Activated CD8-positive, alpha-beta memory T cell treated with anti-CD3 and anti-CD28 coated beads for 4 hours (primary cell): ENCODE results near the gene BCL2L12.

Experiments
- DNase-seq, 2 donors: peaks; one replicate each; pipeline ENCODE4 v3.0.0-alpha.2; 2020; ENCODE audit warnings: low read depth in 2 of 2

The BCL2L12 gene

DNA sequence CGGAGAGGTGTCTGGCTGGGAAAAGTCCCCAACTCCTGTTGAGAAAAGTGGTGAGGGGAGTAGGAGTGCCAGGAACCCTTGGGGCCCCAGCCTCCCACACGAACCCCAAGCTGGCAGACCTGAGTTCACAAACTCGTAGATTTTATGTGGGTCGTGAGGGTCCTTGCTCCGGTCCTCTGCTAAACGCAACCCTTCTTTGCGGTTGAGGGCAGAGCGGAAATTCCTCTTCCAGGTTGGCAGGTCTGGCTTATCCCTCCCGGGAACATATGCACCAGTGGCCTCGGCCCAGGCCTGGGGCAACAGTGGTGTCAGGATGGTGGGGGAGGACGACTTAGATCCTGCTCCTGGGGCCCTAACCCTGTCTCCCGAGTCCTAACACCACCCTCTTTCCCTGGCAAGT lies 2.5 kb upstream of the BCL2L12 start:
- no peak for DNase-seq

DNA sequence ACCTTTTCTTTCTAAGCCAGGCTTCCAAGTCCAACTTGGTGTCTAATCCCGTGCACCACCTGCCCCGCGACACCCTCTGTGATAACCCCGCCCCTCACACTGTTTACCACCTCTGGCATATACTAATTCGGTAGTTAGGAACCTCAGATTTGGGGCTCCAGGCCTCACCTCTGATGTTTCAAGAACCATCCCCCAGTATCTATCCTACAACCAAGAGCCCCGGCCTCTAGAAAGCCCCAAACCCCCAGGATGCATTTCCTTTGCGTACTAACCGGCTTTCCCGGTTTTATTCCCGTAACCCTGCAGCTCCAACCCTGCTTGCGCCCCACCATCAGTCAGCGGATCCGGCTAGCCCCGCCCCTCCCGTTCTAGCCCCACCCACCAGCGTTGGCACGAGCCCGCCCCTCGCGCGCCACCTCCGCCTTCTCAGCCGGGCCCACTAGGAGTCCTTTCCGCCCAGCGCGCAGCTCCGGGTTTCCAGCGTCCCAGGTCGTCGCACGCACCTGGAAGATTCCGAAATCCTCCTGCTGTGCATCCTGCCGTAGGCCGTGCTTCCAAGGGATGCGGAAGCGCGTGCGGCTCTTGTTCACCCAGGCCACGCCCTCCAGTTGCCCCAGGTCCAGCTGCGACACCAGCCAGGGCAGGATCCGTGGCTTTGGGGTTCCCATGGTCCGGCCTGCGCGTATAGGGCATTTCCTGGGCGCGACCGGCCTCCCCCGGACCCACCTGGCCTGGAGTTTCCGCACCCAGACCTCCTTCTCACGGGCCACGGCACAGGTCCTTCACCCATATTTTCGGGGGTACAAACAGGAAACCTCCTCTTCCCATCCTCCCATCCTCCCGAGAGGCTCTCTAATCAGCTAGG lies 1.3 kb upstream of the BCL2L12 start:
- peak; percentile 81 to 84 for DNase-seq

DNA sequence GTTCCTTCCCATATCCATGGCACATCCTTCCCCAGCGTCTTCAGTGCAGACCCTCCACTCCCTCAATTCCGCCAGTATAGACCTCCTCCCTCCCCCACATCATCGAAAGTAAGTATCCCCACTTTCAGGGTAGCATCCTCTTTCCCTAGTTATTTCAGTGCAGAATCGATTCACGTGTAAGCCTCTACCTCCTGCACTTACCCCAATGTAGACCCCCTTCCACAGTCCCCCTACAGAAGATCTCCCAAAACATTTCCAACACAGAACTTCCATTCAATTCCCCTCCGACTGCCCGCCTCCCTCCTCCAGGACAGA lies 740 bp upstream of the BCL2L12 start:
- DNase-seq, result no peak

DNA sequence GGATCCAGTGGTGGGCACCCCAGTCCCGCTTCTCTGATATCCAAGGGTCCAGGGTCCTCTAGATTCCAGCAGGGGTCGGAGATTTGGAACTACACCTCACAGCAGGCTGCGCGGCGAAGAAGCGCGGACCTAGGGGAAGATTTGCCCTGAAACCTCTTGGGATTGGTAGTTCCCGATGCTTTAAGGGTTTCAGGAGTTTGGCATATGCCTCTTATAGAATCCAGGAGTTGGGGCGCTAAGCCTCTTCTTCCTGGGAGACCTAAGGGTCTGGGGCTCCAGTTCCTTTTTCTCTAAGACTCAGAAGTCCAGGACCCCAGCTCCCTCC lies 349 bp downstream of the BCL2L12 start:
- DNase-seq, result no peak

DNA sequence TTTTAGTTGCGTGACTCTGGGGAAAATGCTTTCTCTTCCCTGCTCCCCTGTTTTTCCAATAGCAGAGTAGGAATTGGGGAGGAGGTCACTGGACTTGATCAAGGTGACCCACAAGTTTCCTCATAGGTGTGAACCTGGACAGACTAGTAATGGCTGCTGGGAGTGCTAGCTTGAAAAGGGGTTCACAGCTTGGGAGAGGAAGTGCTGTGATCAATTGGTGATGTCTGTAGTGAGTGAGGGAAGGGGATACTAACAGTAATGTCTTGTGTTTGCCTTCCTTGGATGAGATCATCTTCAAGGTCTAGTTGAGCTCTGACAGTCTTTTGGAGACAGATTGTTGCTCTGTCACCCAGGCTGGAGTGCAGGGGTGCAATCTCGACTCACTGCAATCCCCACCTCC lies 1.7 kb downstream of the BCL2L12 start:
- DNase-seq, result no peak

DNA sequence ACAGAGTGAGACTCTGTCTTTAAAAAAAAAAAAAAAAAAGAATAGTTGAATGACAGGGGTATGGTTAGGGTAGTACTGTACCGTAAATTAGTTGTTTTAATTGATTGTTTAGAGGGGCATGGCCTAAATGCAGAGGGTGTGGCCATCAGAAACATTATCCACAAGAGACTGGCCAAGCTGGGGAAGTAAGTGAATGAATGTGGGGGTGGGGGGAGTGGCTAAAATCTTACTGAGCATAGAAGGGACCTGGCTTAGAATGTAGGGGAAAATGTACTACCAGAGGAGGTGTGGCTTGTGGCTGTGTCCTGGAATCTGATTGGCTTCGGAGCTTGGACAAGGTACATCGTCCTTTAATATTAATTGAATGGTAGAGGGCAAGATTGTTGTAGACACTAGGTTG lies 3.8 kb downstream of the BCL2L12 start:
- DNase-seq, result no peak

DNA sequence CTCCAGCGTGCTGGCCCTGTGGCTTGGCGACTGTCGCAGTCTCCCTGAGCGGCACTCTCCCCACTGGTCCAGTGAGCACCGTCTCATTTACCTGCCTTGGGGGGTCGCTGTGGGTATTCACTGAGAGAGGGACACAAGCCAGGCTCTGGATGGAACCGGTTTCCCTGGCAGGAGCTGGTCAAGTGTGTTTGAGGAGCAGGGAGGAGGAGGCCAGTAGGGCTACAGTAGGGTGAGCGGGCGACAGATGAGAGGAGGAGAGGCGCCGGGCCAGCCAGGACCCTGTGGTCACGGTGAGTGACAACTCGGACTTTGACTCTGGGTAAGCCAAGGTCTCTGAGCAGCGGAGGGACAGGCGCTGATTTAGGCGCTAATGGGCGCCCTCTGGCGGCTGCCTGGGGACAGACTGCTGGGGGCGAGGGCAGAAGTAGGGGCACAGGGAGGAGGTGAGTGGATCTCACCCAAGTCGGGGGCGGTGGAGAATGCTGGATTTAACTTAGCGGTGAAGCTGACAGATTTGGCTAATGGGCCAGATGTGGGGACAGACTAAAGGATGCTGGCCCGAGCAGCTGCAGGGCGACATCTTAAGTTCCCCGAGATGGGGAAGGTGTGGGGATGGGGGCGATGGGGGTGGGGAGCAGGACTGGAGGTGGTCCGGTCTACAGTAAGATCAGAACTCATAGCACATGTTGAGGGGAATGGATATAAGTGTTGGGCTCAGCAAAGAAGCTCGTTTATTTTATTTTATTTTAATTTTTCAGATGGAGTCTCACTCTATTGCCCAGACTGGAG lies 6.6 kb downstream of the BCL2L12 start:
- DNase-seq, result peak; percentile 59 to 64

DNA sequence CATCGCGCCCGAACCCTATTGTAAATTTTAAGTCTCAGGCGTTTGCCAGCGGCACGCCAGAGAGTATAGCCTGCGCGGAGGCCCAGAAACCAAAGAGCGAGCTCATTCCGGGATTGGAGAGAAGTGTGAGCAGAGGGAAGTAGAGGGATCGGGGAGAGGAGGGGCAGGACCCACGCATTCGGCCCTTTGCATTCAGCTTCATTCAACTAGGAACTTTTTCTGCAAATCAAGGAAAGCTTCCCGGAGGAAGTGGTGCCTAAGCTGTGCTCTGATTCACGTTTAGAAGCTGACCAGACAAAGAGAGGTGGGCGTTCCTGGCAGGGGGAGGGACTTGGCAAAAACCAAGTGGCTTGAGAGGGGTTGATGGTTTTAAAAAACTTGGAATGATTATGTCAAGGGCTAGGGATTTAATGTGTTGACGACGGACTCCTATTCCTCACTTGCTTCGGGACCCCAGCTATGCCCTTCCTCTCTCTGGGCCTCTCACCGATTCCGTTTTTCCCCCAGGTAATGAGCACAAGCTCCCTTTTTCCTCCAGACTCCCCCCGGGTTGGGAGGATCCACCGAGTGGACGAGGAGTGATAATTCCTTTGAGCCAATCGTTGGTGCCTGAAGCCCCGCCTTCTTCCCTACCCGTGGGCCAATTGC lies 10.5 kb downstream of the BCL2L12 start:
- no peak for DNase-seq

DNA sequence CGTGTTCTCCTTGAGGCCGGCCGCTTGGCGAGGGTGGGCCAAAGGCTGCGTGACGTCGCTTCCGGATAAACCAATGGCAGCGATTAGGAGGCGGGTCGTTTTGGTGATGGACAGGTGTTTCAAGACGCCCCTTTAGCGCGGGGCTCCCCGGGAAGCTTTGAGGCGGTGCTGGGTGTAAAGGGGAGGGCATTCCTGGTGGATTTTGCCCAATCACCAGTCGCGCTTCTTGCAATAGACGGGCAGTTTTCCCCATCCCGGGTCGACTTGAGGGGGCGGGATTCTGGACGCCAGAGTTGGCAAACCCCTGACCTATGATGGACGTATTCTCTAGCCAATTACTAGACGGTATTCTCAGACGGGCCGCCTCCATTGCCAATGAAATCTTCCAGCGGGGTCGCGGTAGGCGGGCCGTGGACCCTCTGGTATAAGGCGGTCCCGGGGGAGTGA lies 11.1 kb downstream of the BCL2L12 start:
- DNase-seq, result peak; percentile 95 to 98

DNA sequence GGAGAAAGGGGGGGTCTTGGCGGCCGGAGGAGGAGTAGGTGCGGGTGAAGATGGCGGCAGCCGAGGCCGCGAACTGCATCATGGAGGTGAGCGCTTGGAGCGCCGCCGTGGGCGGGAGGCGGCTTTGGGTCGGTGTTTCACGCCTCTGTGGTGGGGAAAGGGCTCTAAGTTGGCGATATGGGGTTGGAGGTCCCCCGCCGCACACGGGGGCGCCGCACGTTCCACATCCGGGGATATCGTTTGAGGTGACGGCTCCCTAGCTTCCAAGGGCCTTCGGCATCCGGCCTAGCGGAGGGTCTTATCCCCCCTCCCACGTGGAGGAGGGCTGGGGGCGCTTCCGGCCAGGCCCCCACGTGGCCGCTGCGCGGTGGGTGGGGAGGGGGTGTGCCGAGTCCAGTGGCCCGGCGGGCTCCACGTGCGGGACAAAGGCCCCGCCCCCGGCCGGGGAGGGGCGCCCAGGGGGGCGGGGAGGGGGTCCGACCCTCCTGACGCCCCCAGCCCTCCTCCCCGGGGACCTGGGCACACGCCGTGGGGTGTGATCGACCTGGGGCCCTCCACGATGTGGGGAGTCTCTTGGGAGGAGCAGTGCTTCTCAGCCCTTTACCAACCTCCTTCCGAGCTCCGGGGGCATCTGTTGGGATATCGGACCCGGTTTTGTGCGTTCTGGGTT lies 11.6 kb downstream of the BCL2L12 start, which contains the start of gene PRMT1:
TSS of gene PRMT1 (plus strand) at position 41 of the 670 bp plus-strand sequence. CDS start at position 51, 10 bp downstream.
- DNase-seq, result no peak

DNA sequence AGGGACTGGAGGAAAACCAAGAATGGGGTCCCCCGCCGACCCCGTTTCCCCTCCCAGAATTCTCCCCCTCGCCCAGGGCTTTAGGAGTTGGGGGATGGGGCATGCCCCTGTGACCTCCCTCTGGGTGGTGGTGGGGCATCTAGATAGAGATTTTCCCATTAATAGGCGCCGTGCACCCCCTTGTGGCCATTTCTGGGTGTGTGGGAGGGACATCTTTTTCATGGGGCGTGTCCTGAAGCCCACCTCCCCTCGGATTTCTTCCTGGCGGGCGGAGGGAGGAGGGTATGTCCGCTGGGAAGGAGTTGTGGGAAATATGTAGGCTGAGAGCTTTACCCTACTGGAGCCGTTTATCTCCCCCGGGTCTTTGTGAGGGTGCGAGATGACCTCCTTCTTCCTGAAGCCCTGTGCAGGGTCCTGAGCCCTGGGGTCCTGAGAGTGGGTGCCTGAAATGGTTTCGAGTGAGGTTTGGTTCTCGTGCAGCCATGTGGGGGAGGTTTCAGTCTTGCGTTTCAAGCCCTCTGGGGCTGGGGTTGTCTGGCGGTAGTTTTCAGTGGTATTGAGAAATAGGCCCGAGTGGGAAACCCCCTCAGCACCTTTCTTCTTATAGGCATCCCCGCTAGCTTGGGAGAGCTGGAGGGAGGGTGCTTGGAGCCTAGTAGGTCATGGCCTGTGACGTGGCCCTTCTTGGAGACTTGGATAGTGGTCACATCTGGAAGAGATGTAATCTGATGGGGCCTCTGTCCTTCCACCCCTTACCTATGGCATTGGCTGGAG lies 12.4 kb downstream of the BCL2L12 start:
- peak; percentile 60 to 67 for DNase-seq

DNA sequence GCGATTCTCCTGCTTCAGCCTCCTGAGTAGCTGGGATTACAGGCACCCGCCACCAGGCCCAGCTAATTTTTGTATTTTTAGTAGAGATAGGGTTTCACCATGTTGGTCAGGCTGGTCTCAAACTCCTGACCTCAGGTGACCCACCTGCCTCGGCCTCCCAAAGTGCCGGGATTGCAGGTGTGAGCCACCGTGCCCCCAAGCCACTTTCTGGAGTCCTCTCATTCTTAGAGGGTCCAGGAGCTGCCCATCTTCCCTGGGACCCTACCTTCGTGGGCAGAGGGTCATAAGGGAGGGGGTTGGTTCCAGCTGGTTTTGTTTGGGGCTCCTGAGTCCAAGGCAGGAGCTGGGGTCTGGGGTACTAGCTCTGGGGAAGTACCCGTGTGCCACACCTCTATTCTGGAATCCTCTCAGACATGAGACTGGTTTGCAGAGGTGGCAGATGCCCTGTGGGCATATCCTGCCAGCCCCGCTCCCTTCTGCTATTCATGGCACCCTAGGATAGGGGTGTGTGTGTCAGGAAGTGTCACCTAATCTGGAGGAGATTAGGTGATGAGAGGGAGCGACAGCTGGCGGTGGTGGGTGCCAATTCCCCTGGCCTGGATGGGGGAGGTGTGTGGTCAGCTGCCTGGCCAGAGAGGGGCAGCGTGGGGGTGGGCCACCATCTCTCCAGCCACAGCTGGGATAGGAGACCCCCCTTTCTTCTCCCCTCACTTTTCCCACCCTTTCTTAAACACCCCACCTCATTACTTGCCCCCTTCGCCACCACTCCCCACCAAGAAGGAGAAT lies 13.4 kb downstream of the BCL2L12 start:
- DNase-seq, result no peak

DNA sequence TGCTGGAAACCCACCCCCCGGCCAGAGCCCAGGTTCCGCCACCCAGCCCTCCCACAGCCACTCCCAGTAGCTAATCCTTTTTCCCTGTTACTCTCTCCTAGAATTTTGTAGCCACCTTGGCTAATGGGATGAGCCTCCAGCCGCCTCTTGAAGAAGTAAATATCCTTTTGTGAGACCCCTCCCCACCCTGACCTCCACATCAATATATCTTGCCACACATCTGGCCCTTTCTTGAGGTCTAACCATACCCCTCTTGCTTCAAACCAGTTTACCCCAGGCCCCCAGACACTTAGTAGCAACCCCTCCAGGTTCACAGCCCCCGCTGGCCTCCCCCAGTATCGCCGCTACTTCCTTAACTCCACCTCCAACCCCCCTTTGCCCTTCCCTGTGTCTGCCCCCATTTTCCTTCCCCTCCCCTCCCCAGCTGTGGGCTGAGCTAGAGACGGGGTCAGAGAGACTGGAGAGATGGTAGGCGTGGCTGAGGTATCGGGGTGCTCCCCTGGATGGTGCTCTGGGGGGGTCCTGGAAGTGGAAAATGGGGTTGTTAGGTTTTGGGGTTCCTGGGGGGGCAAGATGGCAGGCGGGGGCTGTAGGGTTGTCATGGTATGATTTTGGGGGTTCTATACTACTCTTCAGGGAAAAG lies 14.2 kb downstream of the BCL2L12 start:
- DNase-seq, result no peak

DNA sequence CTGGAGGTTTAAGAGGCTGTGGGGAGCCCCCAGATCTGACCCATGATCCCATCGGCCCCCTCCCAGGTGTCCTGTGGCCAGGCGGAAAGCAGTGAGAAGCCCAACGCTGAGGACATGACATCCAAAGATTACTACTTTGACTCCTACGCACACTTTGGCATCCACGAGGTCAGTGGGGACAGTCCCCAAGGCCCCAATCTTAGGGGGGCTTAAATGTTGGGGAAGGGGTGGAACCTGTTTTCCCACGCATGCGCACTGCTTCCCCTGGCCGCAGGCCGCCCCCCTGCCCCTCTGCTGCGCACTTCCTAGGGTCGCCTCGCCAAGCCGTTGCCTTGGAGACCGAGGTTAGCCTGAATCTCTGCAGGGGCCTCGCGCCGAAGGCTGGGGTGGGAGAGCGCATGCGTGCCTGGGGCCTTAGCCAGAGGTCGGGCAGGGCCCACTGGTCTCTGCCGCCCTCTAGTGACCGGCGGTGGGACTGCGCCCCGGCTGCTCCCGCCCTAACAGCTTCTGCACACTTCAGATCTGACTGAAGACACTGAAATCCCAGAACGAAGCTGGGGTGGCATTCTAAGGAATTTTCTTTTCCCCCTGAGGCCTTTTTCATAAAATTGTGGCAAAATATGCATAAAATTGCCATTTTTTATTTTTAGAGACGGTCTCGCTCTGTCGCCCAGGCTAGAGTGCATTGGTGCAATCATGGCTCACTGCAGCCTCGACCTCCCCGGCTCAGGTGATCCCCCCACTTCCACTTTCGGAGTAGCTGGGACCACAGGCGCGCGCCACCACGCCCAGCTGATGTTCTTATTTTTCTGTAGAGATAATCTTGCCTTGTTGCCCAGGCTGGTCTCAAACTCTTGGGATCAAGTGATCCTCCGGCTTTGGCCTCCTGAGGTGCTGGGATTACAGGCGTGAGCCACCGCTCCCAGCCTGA lies 15.0 kb downstream of the BCL2L12 start:
- DNase-seq, result peak; percentile 79 to 89

DNA sequence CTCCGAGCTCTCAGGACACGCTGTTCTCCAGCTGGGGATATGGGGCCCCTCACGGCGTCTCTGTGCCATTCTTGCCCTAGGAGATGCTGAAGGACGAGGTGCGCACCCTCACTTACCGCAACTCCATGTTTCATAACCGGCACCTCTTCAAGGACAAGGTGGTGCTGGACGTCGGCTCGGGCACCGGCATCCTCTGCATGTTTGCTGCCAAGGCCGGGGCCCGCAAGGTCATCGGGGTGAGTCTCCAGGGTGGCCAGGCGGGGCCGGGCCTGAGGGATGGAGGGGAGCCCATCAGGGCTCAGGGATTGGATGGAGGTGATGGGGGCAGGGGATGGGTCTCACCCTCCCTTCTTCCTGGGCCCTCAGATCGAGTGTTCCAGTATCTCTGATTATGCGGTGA lies 16.1 kb downstream of the BCL2L12 start:
- no peak for DNase-seq

DNA sequence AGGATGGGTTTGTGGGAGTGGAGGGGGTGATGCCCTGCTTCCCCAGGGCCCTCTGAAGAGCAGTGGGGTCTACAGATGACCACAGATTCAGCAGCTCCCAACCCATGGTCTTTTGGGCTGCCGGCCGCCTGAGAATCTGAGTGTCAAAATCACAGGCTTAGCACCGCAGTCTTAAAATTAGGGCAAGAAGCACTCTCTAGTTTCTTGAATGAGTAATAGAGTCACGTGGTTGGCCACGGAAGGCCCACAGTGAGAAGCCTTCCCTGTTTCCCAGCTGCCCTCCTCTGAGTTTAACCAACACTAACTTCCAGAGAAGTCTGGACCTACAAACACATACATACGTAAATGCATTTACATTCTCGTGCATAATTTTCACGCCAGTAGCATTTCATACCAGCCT lies 16.5 kb downstream of the BCL2L12 start:
- DNase-seq, result no peak

DNA sequence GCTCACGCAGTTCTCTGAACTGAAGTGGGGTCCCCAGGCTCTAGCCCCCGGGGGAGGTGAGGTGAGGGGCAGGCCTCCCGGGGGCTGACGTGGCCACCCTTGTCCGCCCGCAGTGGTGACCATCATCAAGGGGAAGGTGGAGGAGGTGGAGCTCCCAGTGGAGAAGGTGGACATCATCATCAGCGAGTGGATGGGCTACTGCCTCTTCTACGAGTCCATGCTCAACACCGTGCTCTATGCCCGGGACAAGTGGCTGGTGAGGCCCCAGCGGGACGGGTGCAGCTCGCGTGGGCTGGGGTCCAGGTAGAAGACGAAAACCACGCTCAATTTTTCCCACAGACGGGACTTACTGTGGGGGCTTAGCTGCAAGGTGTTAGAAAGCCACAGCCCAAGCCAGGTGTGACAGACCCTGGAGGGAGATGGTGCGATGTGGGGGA lies 18.1 kb downstream of the BCL2L12 start:
- DNase-seq, result no peak

DNA sequence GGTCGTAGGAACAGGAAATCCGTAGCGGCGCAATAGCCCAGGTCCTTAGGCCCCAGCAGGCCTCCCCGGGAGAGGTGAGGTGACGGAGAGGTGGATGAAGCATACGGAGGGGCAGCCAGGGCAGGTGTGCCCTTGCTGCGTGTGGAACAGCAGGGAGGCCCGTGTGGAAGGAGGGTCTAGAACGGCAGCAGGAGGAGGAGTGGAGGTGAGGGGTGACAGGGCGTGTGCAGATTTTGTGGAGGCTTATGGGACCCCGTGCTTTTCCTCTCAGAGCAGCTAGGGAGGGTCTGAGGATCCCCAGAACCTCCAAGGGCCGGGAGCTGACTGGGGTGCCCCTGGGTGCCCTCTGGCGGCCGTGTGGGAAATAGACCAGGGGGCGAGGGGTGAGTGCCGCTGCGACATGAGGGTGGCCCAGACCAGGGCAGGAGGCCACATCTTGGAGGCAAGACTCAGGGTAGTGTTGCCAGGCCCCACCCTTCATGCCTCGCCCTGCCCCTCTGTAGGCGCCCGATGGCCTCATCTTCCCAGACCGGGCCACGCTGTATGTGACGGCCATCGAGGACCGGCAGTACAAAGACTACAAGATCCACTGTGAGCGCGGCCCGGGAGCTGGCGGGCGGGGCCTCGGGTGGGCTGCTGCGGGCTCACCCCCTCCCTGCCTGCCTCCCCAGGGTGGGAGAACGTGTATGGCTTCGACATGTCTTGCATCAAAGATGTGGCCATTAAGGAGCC lies 18.7 kb downstream of the BCL2L12 start:
- DNase-seq, result no peak
